LNCaP clone FGC (cell line): ENCODE measurements around the gene RANBP3.

Source experiments
- DNase-seq: peaks from one replicate; pipeline ENCODE4 v3.0.0-alpha.2; 2011; ENCODE audit warnings: low read depth
- H3K4me3 ChIP-seq: 2 replicates; pipeline ENCODE4 v1.5.1; 2011; ENCODE audit warnings: mild to moderate bottlenecking, low read depth, low read length, control low read depth
- CTCF ChIP-seq: IDR thresholded peaks from 2 replicates; pipeline ENCODE4 v1.5.1; 2012; ENCODE audit warnings: mild to moderate bottlenecking; ENCODE audit not compliant: control insufficient read depth, insufficient read depth; ENCODE audit errors: extremely low read depth

The RANBP3 gene

GRCh38 chr19:5867201-5868136 is 110.5 kb downstream of the RANBP3 start:
- H3K4me3 ChIP-seq = no peak overlapping the region
- no peak for DNase-seq
- TF ChIP-seq CTCF = no peak
